ENCODE measurements around the gene SOX11. TPM values are rescaled to one million over a fixed set of nuclear protein-coding genes. Genes with fewer than 3 reads are reported as not detected.

Gene SOX11
- total RNA-seq, 1 donor from 2014 or later: 83.2 TPM

GRCh38 chr2:5740053-5740452 is 47.9 kb downstream of the SOX11 start:
- H3K9me3 Mint-ChIP-seq: no peaks in the 10 kb centered on the region
- DNase-seq (ENCODE audit: extremely low spot score, unreplicated experiment): no peak
- no peaks in the 10 kb centered on the region for H3K36me3 Mint-ChIP-seq
- H3K27ac Mint-ChIP-seq: no peak overlapping the region
- no peak overlapping the region for H3K4me3 Mint-ChIP-seq
- H3K4me1 Mint-ChIP-seq (ENCODE audit: unreplicated experiment): peaks cover 28% of the 10 kb centered on the region
- TF ChIP-seq, protein P1, sequence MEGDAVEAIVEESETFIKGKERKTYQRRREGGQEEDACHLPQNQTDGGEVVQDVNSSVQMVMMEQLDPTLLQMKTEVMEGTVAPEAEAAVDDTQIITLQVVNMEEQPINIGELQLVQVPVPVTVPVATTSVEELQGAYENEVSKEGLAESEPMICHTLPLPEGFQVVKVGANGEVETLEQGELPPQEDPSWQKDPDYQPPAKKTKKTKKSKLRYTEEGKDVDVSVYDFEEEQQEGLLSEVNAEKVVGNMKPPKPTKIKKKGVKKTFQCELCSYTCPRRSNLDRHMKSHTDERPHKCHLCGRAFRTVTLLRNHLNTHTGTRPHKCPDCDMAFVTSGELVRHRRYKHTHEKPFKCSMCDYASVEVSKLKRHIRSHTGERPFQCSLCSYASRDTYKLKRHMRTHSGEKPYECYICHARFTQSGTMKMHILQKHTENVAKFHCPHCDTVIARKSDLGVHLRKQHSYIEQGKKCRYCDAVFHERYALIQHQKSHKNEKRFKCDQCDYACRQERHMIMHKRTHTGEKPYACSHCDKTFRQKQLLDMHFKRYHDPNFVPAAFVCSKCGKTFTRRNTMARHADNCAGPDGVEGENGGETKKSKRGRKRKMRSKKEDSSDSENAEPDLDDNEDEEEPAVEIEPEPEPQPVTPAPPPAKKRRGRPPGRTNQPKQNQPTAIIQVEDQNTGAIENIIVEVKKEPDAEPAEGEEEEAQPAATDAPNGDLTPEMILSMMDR (conservative IDR thresholded peaks at IDR 0.05): no peak
- H3K27me3 Mint-ChIP-seq: peaks cover 9% of the 10 kb centered on the region

GRCh38 chr2:5740817-5741216 is 48.6 kb downstream of the SOX11 start:
- peaks cover 5% of the 10 kb centered on the region for H3K27me3 Mint-ChIP-seq
- TF ChIP-seq, protein P1 (conservative IDR thresholded peaks at IDR 0.05): no peak
- no peaks in the 10 kb centered on the region for H3K9me3 Mint-ChIP-seq
- no peak for DNase-seq (ENCODE audit: extremely low spot score, unreplicated experiment)
- H3K4me3 Mint-ChIP-seq: no peak overlapping the region
- no peaks in the 10 kb centered on the region for H3K36me3 Mint-ChIP-seq
- H3K4me1 Mint-ChIP-seq (ENCODE audit: unreplicated experiment): peaks cover 28% of the 10 kb centered on the region
- no peak overlapping the region for H3K27ac Mint-ChIP-seq

- Mint-ChIP-seq H3K27ac (no peak overlapping the region), H3K4me3 (no peak overlapping the region), H3K36me3 (no peaks in the 10 kb centered on the region), H3K4me1 (ENCODE audit: unreplicated experiment) (peaks cover 24% of the 10 kb centered on the region), H3K9me3 (no peaks in the 10 kb centered on the region), H3K27me3 (peaks cover 4% of the 10 kb centered on the region)
- DNase-seq (ENCODE audit: extremely low spot score, unreplicated experiment): no peak
- TF ChIP-seq, protein P1 (conservative IDR thresholded peaks at IDR 0.05): no peak
These were observed 49.1 kb downstream of the SOX11 start for GRCh38 chr2:5741242-5741641.

- H3K27me3 Mint-ChIP-seq: peaks cover 4% of the 10 kb centered on the region
- peaks cover 20% of the 10 kb centered on the region for H3K4me1 Mint-ChIP-seq (ENCODE audit: unreplicated experiment)
- TF ChIP-seq, protein P1 (conservative IDR thresholded peaks at IDR 0.05): no peak
- DNase-seq (ENCODE audit: extremely low spot score, unreplicated experiment): no peak
- H3K9me3 Mint-ChIP-seq: no peaks in the 10 kb centered on the region
- no peak overlapping the region for H3K4me3 Mint-ChIP-seq
- no peaks in the 10 kb centered on the region for H3K36me3 Mint-ChIP-seq
- no peak overlapping the region for H3K27ac Mint-ChIP-seq
These were observed 49.9 kb downstream of the SOX11 start for GRCh38 chr2:5742126-5742525.

DNA sequence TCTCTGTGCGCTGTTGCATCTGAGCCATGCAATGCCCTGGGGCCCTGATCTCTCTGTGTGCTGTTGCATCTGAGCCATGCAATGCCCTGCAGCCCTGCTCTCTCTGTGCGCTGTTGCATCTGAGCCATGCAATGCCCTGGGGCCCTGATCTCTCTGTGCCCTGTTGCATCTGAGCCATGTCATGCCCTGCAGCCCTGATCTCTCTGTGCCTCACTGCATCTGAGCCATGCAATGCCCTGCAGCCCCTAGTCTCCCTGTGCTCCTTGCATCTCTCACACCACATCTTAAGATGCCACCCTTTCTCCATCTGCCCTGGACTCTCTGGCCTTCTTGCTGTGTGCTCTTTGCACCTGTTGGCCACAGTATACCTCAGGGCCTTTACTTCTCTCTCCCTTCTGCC is 56.2 kb downstream of the SOX11 start:
- no peak for DNase-seq (ENCODE audit: extremely low spot score, unreplicated experiment)
- TF ChIP-seq, protein P1 (conservative IDR thresholded peaks at IDR 0.05): no peak
- Mint-ChIP-seq H3K36me3 (no peaks in the 10 kb centered on the region), H3K4me1 (ENCODE audit: unreplicated experiment) (peaks cover 18% of the 10 kb centered on the region), H3K27me3 (no peaks in the 10 kb centered on the region), H3K27ac (no peak overlapping the region), H3K4me3 (no peak overlapping the region), H3K9me3 (no peaks in the 10 kb centered on the region)

DNA sequence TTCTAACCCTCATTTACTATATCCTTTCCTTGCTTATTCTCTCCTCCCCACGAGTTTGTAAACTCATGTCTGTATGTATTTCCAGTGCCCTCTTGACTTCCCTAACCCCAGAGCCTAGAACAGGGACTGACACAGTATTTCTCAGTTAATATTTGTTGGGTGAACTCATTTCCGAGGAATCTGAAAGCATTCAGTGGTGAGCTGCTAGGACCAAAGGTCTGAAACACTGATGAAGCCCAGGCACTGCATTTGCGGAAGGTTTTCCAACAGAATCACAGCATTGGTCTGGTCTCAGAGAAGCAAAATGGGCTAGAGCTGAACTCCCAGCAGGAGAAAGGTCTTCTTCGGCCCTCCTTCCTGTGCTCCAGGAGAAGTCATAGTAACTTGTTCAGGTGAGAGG is 56.8 kb downstream of the SOX11 start:
- peaks cover 18% of the 10 kb centered on the region for H3K4me1 Mint-ChIP-seq (ENCODE audit: unreplicated experiment)
- no peak overlapping the region for H3K27ac Mint-ChIP-seq
- no peaks in the 10 kb centered on the region for H3K36me3 Mint-ChIP-seq
- TF ChIP-seq, protein P1 (conservative IDR thresholded peaks at IDR 0.05): no peak
- DNase-seq (ENCODE audit: extremely low spot score, unreplicated experiment): no peak
- no peaks in the 10 kb centered on the region for H3K9me3 Mint-ChIP-seq
- no peak overlapping the region for H3K4me3 Mint-ChIP-seq
- no peaks in the 10 kb centered on the region for H3K27me3 Mint-ChIP-seq

Measured in type B pancreatic cell (in vitro differentiated cells).